Naive thymus-derived CD8-positive, alpha-beta T cell (primary cell): ENCODE data around the gene SDCBP2. TPM values are rescaled to one million over a fixed set of nuclear protein-coding genes. Genes with fewer than 3 reads are reported as not detected.

Experiments used
- ATAC-seq, 2 donors: fragments of 150-1000 bp; cut with Tn5 transposase in 1 of 2; sonication (Bioruptor Pico), chemical (Tn5 transposase) in 1 of 2; 1 replicate in 1 of 2; 2 replicates in 1 of 2; pipeline ENCODE4 v1.10.0; 2021; ENCODE audit warnings: mild to moderate bottlenecking in 2 of 2, moderate library complexity in 2 of 2
- POLR2A ChIA-PET: fragments of 350-600 bp; sonication (Branson Sonifier 250); formaldehyde crosslinking; loops from one replicate; lab custom pipeline; 2021; ENCODE audit warnings: antibody characterized with exemption; lab: Charles Lee
- DNase-seq, 10 donors: peaks; one replicate each; pipeline versions ENCODE4 v3.0.0 to v3.0.0-alpha.2; 2020 to 2022
- H3K27ac Mint-ChIP-seq, 10 donors: one replicate each; pipeline ENCODE4 v1.8.0; 2020 to 2022; ENCODE audit warnings: mild to moderate bottlenecking in 10 of 10, mixed read lengths in 10 of 10, moderate library complexity in 4 of 10, inconsistent platforms in 1 of 10
- H3K27me3 Mint-ChIP-seq, 5 donors: one replicate each; pipeline ENCODE4 v1.8.0; 2021 to 2022; ENCODE audit warnings: mixed read lengths in 5 of 5
- H3K36me3 Mint-ChIP-seq, 3 donors: one replicate each; pipeline ENCODE4 v1.8.0; 2020 to 2022; ENCODE audit warnings: mixed read lengths in 3 of 3, mild to moderate bottlenecking in 2 of 3, inconsistent platforms in 1 of 3
- H3K4me1 Mint-ChIP-seq, 4 donors: one replicate each; pipeline ENCODE4 v1.8.0; 2021 to 2022; ENCODE audit warnings: mixed read lengths in 4 of 4
- H3K4me3 Mint-ChIP-seq, 10 donors: one replicate each; pipeline ENCODE4 v1.8.0; 2020 to 2022; ENCODE audit warnings: mild to moderate bottlenecking in 10 of 10, mixed read lengths in 10 of 10, moderate library complexity in 6 of 10, inconsistent platforms in 1 of 10
- H3K9me3 Mint-ChIP-seq, 9 donors: one replicate each; pipeline ENCODE4 v1.8.0; 2020 to 2022; ENCODE audit warnings: mixed read lengths in 9 of 9, mild to moderate bottlenecking in 3 of 9, inconsistent platforms in 1 of 9, moderate library complexity in 1 of 9
- polyA plus RNA-seq, 3 donors: library from polyadenylated mRNA; unstranded; fragments of 300-500 nt; fragmentation: Illumina TruSeq; gene quantifications; one replicate each; pipeline ENCODE4 v1.2.3, GENCODE V29; 2021
- total RNA-seq, 8 experiments: library from RNA in 2 of 8; stranded (reverse) in 2 of 8; gene quantifications; one replicate each; pipeline ENCODE4 v1.2.3 and lab custom pipeline; 2021 to 2026

Gene SDCBP2
- total and polyA plus RNA-seq, 5 experiments from 2014 or later, result 0.81 to 3.3 (median 1.5) TPM

DNA sequence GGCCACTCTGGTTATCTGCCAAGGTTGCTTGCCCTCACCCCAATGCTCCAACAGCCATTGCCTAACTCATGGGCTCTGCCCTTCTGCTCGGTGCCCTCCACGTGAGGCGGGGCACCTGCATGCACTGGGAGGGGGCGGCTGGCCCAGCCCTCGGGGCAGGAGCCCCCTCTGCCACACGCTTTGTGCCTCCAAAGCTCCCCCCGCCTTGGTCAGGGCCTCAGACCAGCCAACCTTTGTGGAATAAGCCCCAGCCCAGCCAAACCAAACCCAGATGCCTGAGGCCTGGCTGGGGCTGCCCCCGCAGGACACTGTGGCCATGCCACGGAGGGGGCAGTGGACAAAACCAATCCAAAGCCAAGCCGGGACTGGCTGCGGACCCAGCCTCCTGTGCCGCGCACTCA lies 21.4 kb downstream of the SDCBP2 start:
- H3K4me1 Mint-ChIP-seq, result peaks cover 0 to 9% (median 6%) of the 10 kb centered on the region in 4 donors
- peaks cover 0 to 36% (median 0%) of the 10 kb centered on the region in 3 donors for H3K36me3 Mint-ChIP-seq
- H3K4me3 Mint-ChIP-seq, result no peak overlapping the region
- no peaks in the 10 kb centered on the region for H3K27me3 Mint-ChIP-seq
- no peak for ATAC-seq
- H3K27ac Mint-ChIP-seq, result peak overlapping the region in 4 of 10 donors; percentile 38 to 81 (median 56)
- H3K9me3 Mint-ChIP-seq, result no peaks in the 10 kb centered on the region
- peak in 1 of 10 donors; percentile 41 for DNase-seq
- POLR2A ChIA-PET, result no interaction called here

DNA sequence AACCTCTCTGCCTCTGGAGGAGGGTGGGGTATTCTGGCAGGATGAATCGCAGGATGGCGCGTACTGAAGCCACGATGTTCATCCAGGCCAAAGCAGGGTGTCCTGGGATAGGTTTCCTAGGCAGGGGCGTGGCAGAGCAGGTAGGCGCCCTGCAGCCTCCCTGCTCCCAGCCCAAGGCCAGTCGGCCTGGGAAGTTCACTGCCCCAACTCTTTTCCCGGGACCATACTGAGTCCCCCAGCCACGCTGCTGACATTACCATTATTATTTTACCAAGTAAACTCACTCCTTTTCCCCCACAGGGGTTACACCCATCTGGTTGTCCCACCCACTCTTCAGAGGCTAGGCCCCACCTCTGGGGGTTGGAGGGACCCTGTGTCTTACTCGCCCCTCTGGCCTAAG lies 21.8 kb downstream of the SDCBP2 start:
- no peak overlapping the region for H3K4me3 Mint-ChIP-seq
- H3K36me3 Mint-ChIP-seq, result peaks cover 0 to 38% (median 0%) of the 10 kb centered on the region in 3 donors
- H3K27ac Mint-ChIP-seq, result peak overlapping the region in 2 of 10 donors; percentile 69 to 81
- DNase-seq, result peak in 1 of 10 donors; percentile 44
- POLR2A ChIA-PET, result no interaction called here
- peaks cover 0 to 7% (median 6%) of the 10 kb centered on the region in 4 donors for H3K4me1 Mint-ChIP-seq
- no peaks in the 10 kb centered on the region for H3K9me3 Mint-ChIP-seq
- H3K27me3 Mint-ChIP-seq, result no peaks in the 10 kb centered on the region
- no peak for ATAC-seq

DNA sequence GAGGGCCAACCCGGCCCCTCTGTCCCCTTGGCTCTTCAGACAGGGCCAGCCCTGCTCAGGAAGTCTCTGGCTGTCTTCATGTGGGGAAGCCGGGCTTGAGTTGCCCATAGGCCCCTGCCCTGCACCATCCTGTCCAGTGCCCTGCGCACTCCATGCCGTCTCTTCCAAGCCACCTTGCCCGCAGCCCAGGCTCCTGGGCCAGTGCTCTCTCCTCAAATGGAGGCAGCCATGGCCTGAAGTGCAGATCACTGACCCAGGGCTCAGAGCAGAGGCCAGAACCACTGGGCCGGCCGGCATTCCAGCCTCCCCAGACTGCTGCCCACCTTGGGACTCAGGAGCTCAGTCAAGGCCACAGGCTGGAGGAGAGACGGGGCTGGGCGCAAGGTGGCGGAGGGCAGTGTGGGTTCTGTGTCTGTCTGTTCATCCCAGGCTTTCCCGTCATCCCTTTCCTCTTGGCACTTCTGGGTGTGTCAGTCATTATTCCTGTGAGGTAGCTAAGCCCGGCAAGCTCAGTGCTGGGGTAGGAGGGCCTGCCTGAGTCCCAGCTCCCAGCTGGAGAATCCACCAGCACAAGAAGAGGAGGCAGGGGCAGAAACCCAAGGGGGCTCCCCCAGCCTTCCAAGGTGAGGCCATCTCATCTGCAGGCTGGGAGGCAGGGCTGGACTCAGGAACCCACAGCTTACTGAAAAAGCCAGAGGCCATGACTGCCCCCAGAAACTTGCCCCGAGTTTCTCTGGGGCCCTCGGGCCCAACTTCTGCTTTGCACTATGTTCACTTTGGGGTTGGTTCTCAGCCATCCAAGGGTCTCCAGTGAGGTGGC lies 22.4 kb downstream of the SDCBP2 start:
- H3K4me1 Mint-ChIP-seq, result peaks cover 0 to 7% (median 6%) of the 10 kb centered on the region in 4 donors
- H3K36me3 Mint-ChIP-seq, result peaks cover 0 to 38% (median 0%) of the 10 kb centered on the region in 3 donors
- no peaks in the 10 kb centered on the region for H3K27me3 Mint-ChIP-seq
- peak overlapping the region in 1 of 10 donors; percentile 81 for H3K27ac Mint-ChIP-seq
- DNase-seq (peak in 1 of 10 donors; percentile 34), ATAC-seq (no peak)
- no peaks in the 10 kb centered on the region for H3K9me3 Mint-ChIP-seq
- POLR2A ChIA-PET, result interaction anchor here (1.0 kb wide), 1 partner anchor 15 kb away, joined by 4 read pairs; no protein-coding TSS in a partner anchor
- no peak overlapping the region for H3K4me3 Mint-ChIP-seq

DNA sequence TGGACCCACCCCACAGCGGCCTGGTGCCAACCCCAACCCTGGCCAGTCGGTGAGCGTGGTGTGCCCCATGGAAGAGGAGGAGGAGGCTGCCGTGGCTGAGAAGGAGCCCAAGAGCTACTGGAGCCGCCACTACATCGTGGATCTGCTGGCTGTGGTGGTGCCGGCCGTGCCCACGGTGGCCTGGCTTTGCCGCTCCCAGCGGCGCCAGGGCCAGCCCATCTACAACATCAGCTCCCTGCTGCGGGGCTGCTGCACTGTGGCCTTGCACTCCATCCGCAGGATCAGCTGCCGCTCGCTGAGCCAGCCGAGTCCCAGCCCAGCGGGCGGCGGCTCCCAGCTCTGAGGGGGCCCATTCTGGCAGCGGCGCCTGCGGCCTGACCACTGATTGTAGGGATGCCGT lies 23.2 kb downstream of the SDCBP2 start:
- H3K4me1 Mint-ChIP-seq, result peaks cover 7 to 15% (median 13%) of the 10 kb centered on the region in 4 donors
- ATAC-seq (no peak), DNase-seq (peak in 1 of 10 donors; percentile 40)
- H3K36me3 Mint-ChIP-seq, result peaks cover 0 to 43% (median 0%) of the 10 kb centered on the region in 3 donors
- no peaks in the 10 kb centered on the region for H3K27me3 Mint-ChIP-seq
- H3K9me3 Mint-ChIP-seq, result no peaks in the 10 kb centered on the region
- H3K27ac Mint-ChIP-seq, result peak overlapping the region in 2 of 10 donors; percentile 56 to 84
- H3K4me3 Mint-ChIP-seq, result no peak overlapping the region
- POLR2A ChIA-PET, result interaction anchor here (1.0 kb wide), 1 partner anchor 14 kb away, joined by 4 read pairs; no protein-coding TSS in a partner anchor

DNA sequence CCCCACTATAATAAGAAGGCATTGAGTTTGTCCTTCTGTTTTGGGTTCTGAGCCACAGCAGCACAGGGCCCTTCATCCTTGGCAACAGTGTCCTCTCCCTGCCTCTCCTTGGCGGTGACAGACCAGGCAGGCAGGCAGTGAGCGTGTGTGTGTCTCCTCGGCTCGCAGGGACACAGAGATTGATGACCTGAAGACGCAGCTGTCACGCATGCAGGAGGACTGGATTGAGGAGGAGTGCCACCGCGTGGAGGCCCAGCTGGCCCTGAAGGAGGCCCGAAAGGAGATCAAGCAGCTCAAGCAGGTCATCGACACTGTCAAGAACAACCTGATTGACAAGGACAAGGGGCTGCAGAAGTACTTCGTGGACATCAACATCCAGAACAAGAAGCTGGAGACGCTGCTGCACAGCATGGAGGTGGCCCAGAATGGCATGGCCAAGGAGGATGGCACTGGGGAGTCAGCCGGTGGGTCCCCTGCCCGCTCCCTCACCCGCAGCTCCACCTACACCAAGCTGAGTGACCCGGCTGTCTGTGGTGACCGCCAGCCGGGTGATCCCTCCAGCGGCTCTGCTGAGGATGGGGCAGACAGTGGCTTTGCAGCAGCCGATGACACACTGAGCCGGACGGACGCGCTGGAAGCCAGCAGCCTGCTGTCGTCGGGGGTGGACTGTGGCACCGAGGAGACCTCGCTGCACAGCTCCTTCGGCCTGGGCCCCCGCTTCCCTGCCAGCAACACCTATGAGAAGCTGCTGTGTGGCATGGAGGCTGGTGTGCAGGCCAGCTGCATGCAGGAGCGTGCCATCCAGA lies 24.0 kb downstream of the SDCBP2 start:
- Mint-ChIP-seq H3K9me3 (no peaks in the 10 kb centered on the region), H3K27me3 (no peaks in the 10 kb centered on the region), H3K4me3 (no peak overlapping the region), H3K36me3 (peaks cover 0 to 43% (median 0%) of the 10 kb centered on the region in 3 donors), H3K4me1 (peaks cover 13 to 23% (median 19%) of the 10 kb centered on the region in 4 donors), H3K27ac (peak overlapping the region in 5 of 10 donors; percentile 14 to 84 (median 56))
- POLR2A ChIA-PET, result interaction anchor here (1.0 kb wide), 1 partner anchor 14 kb away, joined by 4 read pairs; no protein-coding TSS in a partner anchor
- ATAC-seq, result no peak
- peak in 1 of 10 donors; percentile 42 for DNase-seq

DNA sequence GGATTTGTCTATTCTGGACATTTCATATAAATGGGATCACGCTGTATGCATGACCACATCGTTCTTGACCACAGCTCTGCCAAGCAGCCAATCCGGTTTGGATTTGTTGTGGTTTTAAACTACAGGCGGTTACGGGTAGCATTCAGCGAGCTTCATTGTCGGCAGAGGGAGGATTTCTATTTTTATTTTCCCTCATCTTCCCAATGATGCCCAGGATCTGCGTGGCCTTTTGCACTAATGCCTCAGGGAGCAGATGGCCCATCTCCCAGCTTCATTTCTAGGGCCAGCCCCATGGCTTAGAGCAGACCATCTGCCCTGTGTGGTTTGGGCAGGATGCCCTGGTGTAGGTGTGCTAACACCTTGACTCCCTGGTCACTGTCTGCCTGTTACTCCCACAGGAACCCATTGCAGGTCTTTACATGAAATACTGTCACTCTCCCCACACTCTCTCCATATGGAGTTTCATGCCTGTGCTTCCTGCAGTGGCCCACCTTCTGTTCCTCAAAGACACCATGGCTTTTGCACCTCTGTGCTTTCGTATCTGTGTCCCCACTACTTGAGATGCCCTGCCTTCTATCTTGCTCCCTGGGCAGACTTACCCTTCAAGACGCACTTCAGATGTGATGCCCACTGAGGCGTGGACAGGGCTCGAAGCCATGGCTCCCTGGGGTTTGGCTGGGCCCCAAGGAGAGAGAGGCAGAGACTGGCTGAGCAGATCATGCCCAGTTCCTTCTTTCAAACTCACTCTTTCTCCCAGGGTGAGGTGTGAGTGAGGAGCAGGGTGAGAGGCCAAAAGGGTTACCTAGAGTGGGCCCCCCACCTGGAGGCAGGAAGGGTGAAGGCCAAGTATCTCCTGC lies 26.0 kb downstream of the SDCBP2 start:
- no peaks in the 10 kb centered on the region for H3K27me3 Mint-ChIP-seq
- peak overlapping the region in 4 of 10 donors; percentile 2 to 73 (median 51) for H3K27ac Mint-ChIP-seq
- peaks cover 24 to 36% (median 30%) of the 10 kb centered on the region in 4 donors for H3K4me1 Mint-ChIP-seq
- no peaks in the 10 kb centered on the region for H3K9me3 Mint-ChIP-seq
- DNase-seq, result peak in 1 of 10 donors; percentile 45
- peak in 1 of 2 donors; percentile 38 for ATAC-seq
- POLR2A ChIA-PET, result interaction anchor here (1.4 kb wide), 1 partner anchor 16 kb away, joined by 3 read pairs; no protein-coding TSS in a partner anchor
- no peak overlapping the region for H3K4me3 Mint-ChIP-seq
- peaks cover 0 to 48% (median 4%) of the 10 kb centered on the region in 3 donors for H3K36me3 Mint-ChIP-seq

DNA sequence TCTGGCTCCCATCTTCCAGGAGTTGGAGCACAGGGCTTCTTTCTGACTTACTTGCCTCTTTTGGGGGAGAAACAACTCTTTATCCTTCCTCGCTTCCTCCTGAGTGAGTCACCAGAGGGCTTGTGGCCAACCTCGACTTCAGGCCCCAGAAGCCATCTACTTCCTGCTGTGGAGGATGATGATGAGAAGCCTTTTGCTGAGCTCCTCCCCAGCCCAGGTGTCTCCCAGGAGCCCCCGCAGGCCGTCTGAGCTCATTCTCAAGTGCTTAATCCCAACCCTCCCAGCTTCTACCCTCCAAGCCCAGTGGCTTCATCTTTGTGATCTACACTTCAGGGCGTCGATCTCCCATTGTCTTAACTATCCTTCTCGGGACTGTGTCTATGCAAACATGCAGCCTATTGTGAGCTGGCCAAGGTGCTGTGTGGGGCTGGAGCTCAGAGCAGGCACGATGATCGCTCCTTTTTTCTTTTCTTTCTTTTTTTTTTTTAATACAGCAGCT lies 27.9 kb downstream of the SDCBP2 start:
- DNase-seq, result peak in 9 of 10 donors; percentile 34 to 80 (median 55)
- H3K36me3 Mint-ChIP-seq, result peaks cover 0 to 58% (median 10%) of the 10 kb centered on the region in 3 donors
- ATAC-seq, result peak; percentile 88 to 95
- H3K9me3 Mint-ChIP-seq, result no peaks in the 10 kb centered on the region
- POLR2A ChIA-PET, result interaction anchor here (1.0 to 2.2 kb wide), 7 partner anchors 8 to 88 kb away, joined by 3 to 14 read pairs (median 4); partner anchors contain the start of gene SNPH
- peak overlapping the region; percentile 71 to 91 (median 82) for H3K4me3 Mint-ChIP-seq
- H3K27ac Mint-ChIP-seq, result peak overlapping the region; percentile 90 to 98 (median 96)
- no peaks in the 10 kb centered on the region for H3K27me3 Mint-ChIP-seq
- peaks cover 27 to 49% (median 39%) of the 10 kb centered on the region in 4 donors for H3K4me1 Mint-ChIP-seq

DNA sequence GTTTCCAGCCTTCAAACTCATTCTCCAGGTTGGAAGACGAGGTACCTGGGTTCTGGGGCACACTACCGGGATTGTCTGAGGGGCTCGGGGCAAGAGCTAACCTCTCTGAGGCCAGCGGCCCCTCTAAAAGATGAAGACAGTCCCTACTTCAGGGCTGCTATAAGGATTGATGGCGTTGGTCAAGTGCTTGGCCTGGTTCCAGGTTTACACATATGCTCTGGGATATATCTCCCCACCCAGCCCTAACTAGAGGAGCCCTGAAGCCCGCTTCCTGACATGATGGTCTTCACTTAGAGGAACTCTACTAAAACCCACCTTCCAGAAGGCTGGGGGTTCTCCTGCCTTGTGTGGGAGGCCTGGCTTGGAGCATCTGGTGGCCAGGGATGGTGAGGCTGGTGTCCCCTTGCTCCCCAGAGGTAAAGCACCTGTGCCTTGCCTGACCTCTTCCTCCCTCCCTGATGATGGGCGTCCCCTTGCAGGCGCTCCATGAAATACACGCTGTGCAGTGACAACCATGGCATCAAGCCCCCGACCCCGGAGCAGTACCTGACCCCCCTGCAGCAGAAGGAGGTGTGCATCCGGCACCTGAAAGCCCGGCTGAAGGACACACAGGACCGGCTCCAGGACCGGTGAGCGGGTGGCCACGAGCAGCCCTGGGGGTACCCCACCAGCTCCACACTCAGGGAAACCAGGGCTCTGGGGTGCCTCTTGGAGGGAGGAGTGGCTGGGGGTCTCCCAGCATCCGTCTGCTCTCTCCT lies 28.7 kb downstream of the SDCBP2 start:
- POLR2A ChIA-PET, result interaction anchor here (1.0 to 2.2 kb wide), 8 partner anchors 7 to 87 kb away, joined by 3 to 14 read pairs (median 4); partner anchors contain the start of gene SNPH
- H3K27me3 Mint-ChIP-seq, result no peaks in the 10 kb centered on the region

DNA sequence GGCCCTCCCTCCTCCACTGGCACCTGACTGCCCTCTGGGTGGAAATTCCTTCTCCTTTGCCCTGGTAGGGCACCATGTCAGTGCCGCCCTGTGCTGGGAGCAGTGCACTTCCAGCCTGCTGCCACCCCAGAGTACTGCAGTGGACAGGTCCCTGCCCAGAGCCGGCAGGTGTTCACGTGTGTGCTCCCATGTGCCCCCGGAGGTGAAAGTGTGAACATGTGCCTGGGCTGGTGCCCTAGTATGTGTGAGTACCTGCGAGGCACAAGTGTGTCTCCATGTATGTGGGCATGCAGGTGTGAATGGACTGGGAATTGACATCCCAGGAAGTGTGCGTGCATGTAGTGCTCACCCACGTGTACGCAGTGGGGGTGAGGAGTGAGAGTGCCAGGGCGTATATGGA lies 29.4 kb downstream of the SDCBP2 start:
- peak overlapping the region in 8 of 10 donors; percentile 44 to 88 (median 72) for H3K4me3 Mint-ChIP-seq
- POLR2A ChIA-PET, result interaction anchor here (1.8 to 2.2 kb wide), 2 partner anchors 13 to 32 kb away, joined by 4 to 14 read pairs; no protein-coding TSS in a partner anchor
- ATAC-seq (peak; percentile 59 to 66), DNase-seq (peak in 6 of 10 donors; percentile 12 to 64 (median 40))
- peaks cover 0 to 54% (median 12%) of the 10 kb centered on the region in 3 donors for H3K36me3 Mint-ChIP-seq
- peak overlapping the region in 9 of 10 donors; percentile 47 to 98 (median 90) for H3K27ac Mint-ChIP-seq
- no peaks in the 10 kb centered on the region for H3K27me3 Mint-ChIP-seq
- no peaks in the 10 kb centered on the region for H3K9me3 Mint-ChIP-seq
- peaks cover 27 to 53% (median 37%) of the 10 kb centered on the region in 4 donors for H3K4me1 Mint-ChIP-seq

More for the DNA sequence above, 28.7 kb downstream of the SDCBP2 start:
- peak; percentile 3 to 13 for ATAC-seq
- Mint-ChIP-seq H3K4me1 (peaks cover 27 to 53% (median 37%) of the 10 kb centered on the region in 4 donors), H3K27ac (peak overlapping the region; percentile 90 to 98 (median 96)), H3K9me3 (no peaks in the 10 kb centered on the region), H3K36me3 (peaks cover 0 to 60% (median 12%) of the 10 kb centered on the region in 3 donors), H3K4me3 (peak overlapping the region in 8 of 10 donors; percentile 71 to 91 (median 85))
- DNase-seq, result peak in 1 of 10 donors; percentile 62

DNA sequence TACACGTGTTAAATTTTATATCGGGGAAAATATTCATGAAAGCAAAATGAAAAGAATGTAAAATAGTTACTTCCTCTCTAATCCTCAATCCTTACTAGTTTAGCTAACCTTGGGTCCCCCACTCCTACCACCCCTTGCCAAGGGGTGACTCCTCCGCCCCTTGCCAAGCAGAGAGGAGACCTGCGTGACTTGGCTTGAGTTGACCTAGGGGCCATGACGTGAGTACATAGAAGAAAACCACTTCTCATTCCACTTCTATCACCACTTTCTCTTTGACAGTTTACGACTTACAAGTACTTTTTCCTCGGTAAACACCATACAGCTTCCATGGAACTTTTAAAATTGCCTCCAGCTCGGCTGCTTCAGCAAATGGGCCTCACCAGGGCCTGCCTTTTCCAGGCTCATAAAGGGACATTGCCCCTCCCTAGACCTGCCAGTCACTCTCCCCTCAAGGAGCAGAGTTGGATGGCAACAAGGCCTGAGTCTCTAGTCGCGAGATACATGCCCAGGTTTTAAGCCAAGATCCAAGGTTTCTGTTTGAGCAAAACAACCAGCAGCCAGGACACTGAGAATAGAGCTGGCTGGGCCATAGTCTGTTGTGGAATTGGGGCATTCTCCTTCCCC lies 29.9 kb downstream of the SDCBP2 start:
- peak in 1 of 10 donors; percentile 16 for DNase-seq
- Mint-ChIP-seq H3K27ac (peak overlapping the region; percentile 38 to 98 (median 85)), H3K9me3 (no peaks in the 10 kb centered on the region), H3K4me1 (peaks cover 26 to 56% (median 37%) of the 10 kb centered on the region in 4 donors), H3K27me3 (no peaks in the 10 kb centered on the region), H3K4me3 (peak overlapping the region in 5 of 10 donors; percentile 5 to 88 (median 58)), H3K36me3 (peaks cover 0 to 48% (median 12%) of the 10 kb centered on the region in 3 donors)
- POLR2A ChIA-PET, result interaction anchor here (1.1 to 1.8 kb wide), 2 partner anchors 25 to 32 kb away, joined by 3 to 4 read pairs; no protein-coding TSS in a partner anchor
- ATAC-seq, result no peak
